GM10266 (cell line): ENCODE measurements around the gene OCRL.

Experiments used
- DNase-seq: peaks from one replicate; pipeline ENCODE4 v3.0.0; 2012; ENCODE audit errors: extremely low spot score
- CTCF ChIP-seq: IDR thresholded peaks from 2 replicates; pipeline ENCODE4 v1.5.1; 2012; ENCODE audit warnings: mild to moderate bottlenecking, low read depth; ENCODE audit not compliant: control insufficient read depth, insufficient read depth; ENCODE audit errors: missing control alignments

OCRL gene

GRCh38 chrX:129629837-129630236 is 89.8 kb downstream of the OCRL start:
- no peak for DNase-seq
- no peak for TF ChIP-seq CTCF

- DNase-seq: no peak
- no peak for TF ChIP-seq CTCF
Observed at GRCh38 chrX:129631849-129632248, 91.8 kb downstream of the OCRL start.

- no peak for DNase-seq
- no peak for TF ChIP-seq CTCF
Observed at GRCh38 chrX:129632443-129632842, 92.4 kb downstream of the OCRL start.

GRCh38 chrX:129634541-129634940 is 94.5 kb downstream of the OCRL start:
- TF ChIP-seq CTCF: no peak
- DNase-seq: no peak

- DNase-seq: no peak
- TF ChIP-seq CTCF: no peak
Observed at GRCh38 chrX:129636175-129636681, 96.2 kb downstream of the OCRL start.

- peak; percentile 85 for TF ChIP-seq CTCF
- DNase-seq: peak; percentile 64
Observed at GRCh38 chrX:129637217-129638109, 97.4 kb downstream of the OCRL start.

GRCh38 chrX:129638917-129639316 is 98.9 kb downstream of the OCRL start:
- DNase-seq: no peak
- no peak for TF ChIP-seq CTCF
